Measurements from ENCODE around the gene GTF3C5.
"Not testable (repeated sequence)": the region's sequence is repeated elsewhere in the genome, so short reads cannot be mapped to it uniquely, and the experiment has no call there.

GRCh38 chr9:133083688-133084087 is 52.9 kb downstream of the GTF3C5 start:
- TF ChIP-seq, protein P1, sequence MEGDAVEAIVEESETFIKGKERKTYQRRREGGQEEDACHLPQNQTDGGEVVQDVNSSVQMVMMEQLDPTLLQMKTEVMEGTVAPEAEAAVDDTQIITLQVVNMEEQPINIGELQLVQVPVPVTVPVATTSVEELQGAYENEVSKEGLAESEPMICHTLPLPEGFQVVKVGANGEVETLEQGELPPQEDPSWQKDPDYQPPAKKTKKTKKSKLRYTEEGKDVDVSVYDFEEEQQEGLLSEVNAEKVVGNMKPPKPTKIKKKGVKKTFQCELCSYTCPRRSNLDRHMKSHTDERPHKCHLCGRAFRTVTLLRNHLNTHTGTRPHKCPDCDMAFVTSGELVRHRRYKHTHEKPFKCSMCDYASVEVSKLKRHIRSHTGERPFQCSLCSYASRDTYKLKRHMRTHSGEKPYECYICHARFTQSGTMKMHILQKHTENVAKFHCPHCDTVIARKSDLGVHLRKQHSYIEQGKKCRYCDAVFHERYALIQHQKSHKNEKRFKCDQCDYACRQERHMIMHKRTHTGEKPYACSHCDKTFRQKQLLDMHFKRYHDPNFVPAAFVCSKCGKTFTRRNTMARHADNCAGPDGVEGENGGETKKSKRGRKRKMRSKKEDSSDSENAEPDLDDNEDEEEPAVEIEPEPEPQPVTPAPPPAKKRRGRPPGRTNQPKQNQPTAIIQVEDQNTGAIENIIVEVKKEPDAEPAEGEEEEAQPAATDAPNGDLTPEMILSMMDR (IDR thresholded peaks at IDR 0.05; ENCODE audit: insufficient read depth, low read length, poor library complexity, severe bottlenecking), result not testable (repeated sequence)
- TF ChIP-seq EZH2phosphoT487 (conservative IDR thresholded peaks at IDR 0.05; ENCODE audit: low read length), result not testable (repeated sequence)

All from SU-DHL-6 (cell line).